ENCODE measurements around the gene PAQR9. TPM values are rescaled to one million over a fixed set of nuclear protein-coding genes. Genes with fewer than 3 reads are reported as not detected.

PAQR9 gene
- polyA plus RNA-seq (2012; rRNA removed): 0.10 and 0.16 TPM in 2 replicates
- 0.15 and 0.16 TPM in 2 replicates for polyA plus RNA-seq (2012; cell fraction: cytosol; rRNA removed)
- 0.15 and 0.23 TPM in 2 replicates for polyA plus RNA-seq (2012; cell fraction: nucleus; rRNA removed)

- Histone ChIP-seq H3K27me3 (ENCODE audit: insufficient read depth) (no peaks in the 10 kb centered on the region), H3F3A (replicated peaks; ENCODE audit: insufficient read depth) (peaks cover 10% of the 10 kb centered on the region), H3K4me1 (ENCODE audit: control insufficient read depth in 1 of 2, insufficient read depth in 2 of 2, low read depth in 1 of 2, low read length in 1 of 2) (peaks cover 3 to 6% of the 10 kb centered on the region in 2 experiments; a peak in 1 of 4 replicates), H3K36me3 (replicated peaks in 1 of 2; ENCODE audit: control insufficient read depth in 1 of 2, insufficient read depth in 2 of 2, low read length in 1 of 2) (no peaks in the 10 kb centered on the region), H3K27ac (ENCODE audit: low read depth in 2 of 2, low read length in 1 of 2) (no peak within 1 kb of the TSS), H2AFZ (ENCODE audit: low read depth) (peak within 1 kb of the TSS; percentile 86), H3K79me2 (ENCODE audit: insufficient read depth) (no peaks in the 10 kb centered on the region), H3K9me2 (no peaks in the 10 kb centered on the region), H3K4me3 (ENCODE audit: low read depth in 2 of 2, low read length in 1 of 2) (peak within 1 kb of the TSS; percentile 63 to 68), H4K20me1 (ENCODE audit: insufficient read depth) (no peaks in the 10 kb centered on the region), H3K9me3 (no peaks in the 10 kb centered on the region), H3K4me2 (peak within 1 kb of the TSS; percentile 77; the same call in 1 of the 2 replicates), H3K9ac (peak within 1 kb of the TSS; percentile 60; the same call in 1 of the 2 replicates)
- CTCF ChIA-PET: interaction anchor here (1.0 to 1.3 kb wide), 2 partner anchors 23 to 30 kb away, joined by 4 read pairs; no protein-coding TSS in a partner anchor
- DNase-seq: peak; percentile 79
- WGBS (ENCODE audit: low lambda C conversion rate): 4% methylated on average over 33 of the region's 117 CpGs
- no peak for TF ChIP-seq RAD21 (IDR thresholded peaks at IDR 0.05; ENCODE audit: low read length)
- no peak for TF ChIP-seq RFX5 (IDR thresholded peaks at IDR 0.05; ENCODE audit: low read length)
- POLR2A ChIA-PET: no interaction called here
Observed at GRCh38 chr3:142963516-142964448, at the start of gene PAQR9. PAQR9 (minus strand) TSS chr3:142963674; CDS start chr3:142963336, 338 bp downstream.

- peaks cover 89% of the 10 kb centered on the region for H3K79me2 ChIP-seq (ENCODE audit: insufficient read depth)
- H3K36me3 ChIP-seq (replicated peaks in 1 of 2; ENCODE audit: control insufficient read depth in 1 of 2, insufficient read depth in 2 of 2, low read length in 1 of 2): peaks cover 34 to 48% of the 10 kb centered on the region in 2 experiments
- no peak overlapping the region for H3K27ac ChIP-seq (ENCODE audit: low read depth in 2 of 2, low read length in 1 of 2)
- H3F3A ChIP-seq (replicated peaks; ENCODE audit: insufficient read depth): peaks cover 18% of the 10 kb centered on the region
- H3K9ac ChIP-seq: no peak overlapping the region
- no peak overlapping the region for H2AFZ ChIP-seq (ENCODE audit: low read depth)
- 98% methylated on average over 3 of the region's 3 CpGs for whole genome bisulfite sequencing (ENCODE audit: low lambda C conversion rate)
- TF ChIP-seq RAD21 (IDR thresholded peaks at IDR 0.05; ENCODE audit: low read length) (no peak), SMC3 (IDR thresholded peaks at IDR 0.05; ENCODE audit: low read depth, low read length) (no peak), USF2 (IDR thresholded peaks at IDR 0.05; ENCODE audit: borderline replicate concordance, low read depth, low read length) (no peak), TEAD4 (IDR thresholded peaks at IDR 0.05; ENCODE audit: borderline replicate concordance, insufficient read depth) (no peak)
- ChIA-PET CTCF (interaction anchor here (0.9 to 1.3 kb wide), 2 partner anchors 10 to 183 kb away, joined by 3 to 5 read pairs; partner anchors contain the start of gene U2SURP), POLR2A (no interaction called here)
- peaks cover 43% of the 10 kb centered on the region for H4K20me1 ChIP-seq (ENCODE audit: insufficient read depth)
- H3K4me2 ChIP-seq: no peak overlapping the region
- no peaks in the 10 kb centered on the region for H3K27me3 ChIP-seq (ENCODE audit: insufficient read depth)
- H3K9me3 ChIP-seq: no peaks in the 10 kb centered on the region
- DNase-seq: no peak
- H3K4me1 ChIP-seq (ENCODE audit: control insufficient read depth in 1 of 2, insufficient read depth in 2 of 2, low read depth in 1 of 2, low read length in 1 of 2): peaks cover 4 to 5% of the 10 kb centered on the region in 2 experiments; a peak in 3 of 4 replicates
- H3K4me3 ChIP-seq (ENCODE audit: low read depth in 2 of 2, low read length in 1 of 2): no peak overlapping the region
- no peaks in the 10 kb centered on the region for H3K9me2 ChIP-seq
Observed at GRCh38 chr3:143011705-143012104, 48.2 kb upstream of the PAQR9 start.

- Histone ChIP-seq H3K79me2 (ENCODE audit: insufficient read depth) (peaks cover 97% of the 10 kb centered on the region), H3K36me3 (replicated peaks in 1 of 2; ENCODE audit: control insufficient read depth in 1 of 2, insufficient read depth in 2 of 2, low read length in 1 of 2) (peaks cover 26 to 35% of the 10 kb centered on the region in 2 experiments), H2AFZ (ENCODE audit: low read depth) (no peak overlapping the region), H3K9ac (no peak overlapping the region), H3K4me2 (no peak overlapping the region), H3K27me3 (ENCODE audit: insufficient read depth) (no peaks in the 10 kb centered on the region), H3K9me3 (no peaks in the 10 kb centered on the region), H3K9me2 (no peaks in the 10 kb centered on the region), H3K4me1 (ENCODE audit: control insufficient read depth in 1 of 2, insufficient read depth in 2 of 2, low read depth in 1 of 2, low read length in 1 of 2) (peaks cover 4 to 5% of the 10 kb centered on the region in 2 experiments; a peak in 3 of 4 replicates), H3K4me3 (ENCODE audit: low read depth in 2 of 2, low read length in 1 of 2) (no peak overlapping the region), H3F3A (replicated peaks; ENCODE audit: insufficient read depth) (peaks cover 8% of the 10 kb centered on the region), H3K27ac (ENCODE audit: low read depth in 2 of 2, low read length in 1 of 2) (no peak overlapping the region), H4K20me1 (ENCODE audit: insufficient read depth) (peaks cover 60% of the 10 kb centered on the region)
- TF ChIP-seq MEF2A (IDR thresholded peaks at IDR 0.05; ENCODE audit: borderline replicate concordance, low read depth) (no peak), RFX5 (IDR thresholded peaks at IDR 0.05; ENCODE audit: low read length) (no peak), EZH2phosphoT487 (IDR thresholded peaks at IDR 0.05; ENCODE audit: borderline replicate concordance, low read depth) (no peak), YY1 (IDR thresholded peaks at IDR 0.05; ENCODE audit: low read depth) (no peak), RXRA (IDR thresholded peaks at IDR 0.05; ENCODE audit: borderline replicate concordance, low read depth) (no peak), NFIC (IDR thresholded peaks at IDR 0.05; ENCODE audit: borderline replicate concordance) (no peak), USF2 (IDR thresholded peaks at IDR 0.05; ENCODE audit: borderline replicate concordance, low read depth, low read length) (no peak), FOSL2 (IDR thresholded peaks at IDR 0.05; ENCODE audit: borderline replicate concordance, low read depth) (no peak), FOXM1 (IDR thresholded peaks at IDR 0.05; ENCODE audit: low read depth) (no peak), SIN3A (IDR thresholded peaks at IDR 0.05; ENCODE audit: borderline replicate concordance, low read depth, low read length) (no peak), NRF1 (IDR thresholded peaks at IDR 0.05; ENCODE audit: low read depth, low read length) (no peak), MAX (IDR thresholded peaks at IDR 0.05; ENCODE audit: low read depth) (no peak), FOXJ3 (CRISPR knock-in tag; IDR thresholded peaks at IDR 0.05) (no peak)
- ChIA-PET POLR2A (no interaction called here), CTCF (no interaction called here)
- WGBS (ENCODE audit: low lambda C conversion rate): 61% methylated on average over 3 of the region's 3 CpGs
- no peak for DNase-seq
Observed at GRCh38 chr3:143010024-143010423, 46.5 kb upstream of the PAQR9 start.

Data from SK-N-SH (cell line).